DMS53 treated with DMSO at 0.1 percent for 48 hours (cell line): Measurements from ENCODE around the gene RPUSD3.
A peak's percentile ranks its signal among the peaks of the same experiment; 100 is the strongest.

Experiments used
- DNase-seq: peaks from one replicate; lab custom pipeline; 2025; ENCODE audit not compliant: unreplicated experiment; lab: John Stamatoyannopoulos, UW

The RPUSD3 gene

DNA sequence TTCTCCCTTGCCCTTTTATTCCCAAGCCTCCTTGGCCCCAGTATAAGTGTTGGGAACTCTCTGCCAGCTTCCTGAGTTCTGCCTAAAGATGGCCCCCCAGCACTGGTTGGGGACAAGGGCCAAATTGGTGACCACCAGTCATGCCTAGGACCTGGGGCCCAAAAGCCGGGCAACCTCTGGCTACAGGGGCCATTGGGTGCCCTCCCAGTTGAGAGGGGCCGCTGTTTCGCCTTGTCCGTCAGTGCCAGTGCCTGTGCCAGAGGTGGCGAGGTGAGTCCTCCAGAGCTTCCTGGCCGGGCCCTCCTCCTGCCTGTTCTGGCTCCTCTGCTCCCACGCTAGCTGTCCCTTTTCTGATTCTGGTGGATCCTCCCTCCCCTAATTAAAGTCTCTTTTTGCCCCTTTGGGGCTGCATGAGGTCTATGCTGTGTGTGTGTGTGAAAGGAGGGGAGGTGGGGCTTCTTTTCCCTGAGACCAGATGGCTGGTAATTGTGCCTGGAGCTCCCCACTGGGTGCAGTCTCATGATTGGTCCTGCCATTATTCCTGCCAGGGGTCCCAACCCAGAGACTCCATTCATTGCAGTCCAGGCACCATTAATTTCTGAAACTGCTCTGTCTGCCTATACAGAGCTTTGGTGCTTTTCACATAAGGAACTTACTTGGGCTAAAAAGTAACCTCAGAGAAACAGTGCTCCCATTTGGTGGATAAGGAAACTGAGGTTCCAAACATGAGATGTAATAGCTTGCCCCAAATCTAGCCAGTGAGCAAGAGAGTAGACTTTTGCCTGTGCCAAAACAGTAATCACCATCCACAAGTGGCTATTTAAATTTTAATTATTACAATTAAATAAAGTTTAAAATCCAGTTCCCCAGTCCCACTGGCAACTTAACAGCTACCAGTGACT is 36.9 kb downstream of the RPUSD3 start:
- DNase-seq, result no peak

DNA sequence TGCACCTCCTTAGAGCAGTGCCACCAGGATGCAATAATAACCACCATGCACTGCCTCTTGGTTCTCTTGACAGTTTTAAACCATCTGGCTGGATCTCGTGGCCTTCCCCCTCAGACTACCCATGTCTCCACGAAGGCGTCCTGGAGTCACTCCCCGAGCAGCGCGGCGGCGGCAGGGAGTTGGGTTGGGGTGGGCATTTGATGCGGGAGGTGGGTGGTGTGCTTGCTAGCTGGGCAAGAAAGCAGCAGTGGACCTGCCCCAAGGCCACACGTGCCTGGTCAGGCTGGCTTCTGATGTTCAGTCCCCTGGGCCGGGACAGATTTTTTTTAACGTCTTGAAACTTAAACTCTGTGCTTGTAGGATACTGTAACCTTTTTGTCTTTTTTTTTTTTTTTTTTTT is 37.7 kb downstream of the RPUSD3 start:
- DNase-seq, result no peak

DNA sequence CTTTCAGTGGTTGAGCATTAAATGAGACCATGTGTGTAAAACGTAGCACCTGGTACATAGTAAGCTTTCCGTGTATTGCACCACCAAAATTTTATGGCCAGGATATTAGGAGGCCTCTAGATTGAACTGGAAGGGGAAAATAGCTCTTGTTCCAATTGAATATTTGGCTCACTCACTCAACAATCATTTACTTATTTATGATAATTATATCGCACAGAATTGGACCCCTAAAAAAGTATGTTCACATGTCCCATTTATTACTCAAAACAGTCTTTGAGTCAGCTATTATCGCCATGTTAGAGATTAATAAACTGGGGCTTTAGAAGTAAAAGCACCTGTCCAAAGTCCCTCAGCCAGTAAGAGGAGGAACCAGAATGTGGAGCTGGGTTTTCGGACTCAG is 38.8 kb downstream of the RPUSD3 start:
- DNase-seq, result no peak

DNA sequence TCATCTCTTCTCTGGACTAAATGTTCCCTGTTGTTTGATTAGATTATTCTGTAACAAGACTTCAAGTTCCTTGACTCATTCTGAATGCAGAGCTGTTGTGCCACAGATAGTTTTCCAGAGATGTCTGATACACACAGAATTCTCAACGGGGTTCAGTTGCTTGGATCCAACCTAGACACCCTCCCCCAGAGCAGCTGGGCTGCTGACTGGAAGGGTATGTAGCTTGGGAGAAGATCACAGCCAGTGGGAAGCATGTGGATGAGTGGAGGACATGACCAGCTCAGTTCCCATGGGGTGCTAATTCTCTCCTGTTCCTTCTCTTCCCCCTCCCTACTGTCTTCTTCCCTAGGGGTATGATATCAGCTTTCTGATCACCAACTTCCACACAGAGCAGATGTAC is 40.3 kb downstream of the RPUSD3 start:
- DNase-seq, result no peak

DNA sequence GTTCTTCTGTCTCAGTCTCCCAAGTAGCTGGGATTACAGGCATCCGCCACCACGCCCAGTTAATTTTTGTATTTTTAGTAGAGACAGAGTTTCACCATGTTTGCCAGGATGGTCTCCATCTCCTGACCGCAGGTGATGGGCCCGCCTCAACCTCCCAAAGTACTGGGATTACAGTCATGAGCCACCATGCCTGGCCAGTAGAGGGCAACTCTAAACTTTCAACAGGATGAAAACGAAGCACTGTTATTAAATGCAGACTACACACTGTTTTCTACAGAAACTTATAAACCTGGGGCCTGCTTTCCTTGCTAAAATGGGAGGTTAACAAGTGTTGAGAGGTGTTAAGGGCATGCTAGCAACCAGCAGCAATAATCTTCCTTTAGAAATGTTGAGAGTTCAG is 43.3 kb downstream of the RPUSD3 start:
- no peak for DNase-seq

DNA sequence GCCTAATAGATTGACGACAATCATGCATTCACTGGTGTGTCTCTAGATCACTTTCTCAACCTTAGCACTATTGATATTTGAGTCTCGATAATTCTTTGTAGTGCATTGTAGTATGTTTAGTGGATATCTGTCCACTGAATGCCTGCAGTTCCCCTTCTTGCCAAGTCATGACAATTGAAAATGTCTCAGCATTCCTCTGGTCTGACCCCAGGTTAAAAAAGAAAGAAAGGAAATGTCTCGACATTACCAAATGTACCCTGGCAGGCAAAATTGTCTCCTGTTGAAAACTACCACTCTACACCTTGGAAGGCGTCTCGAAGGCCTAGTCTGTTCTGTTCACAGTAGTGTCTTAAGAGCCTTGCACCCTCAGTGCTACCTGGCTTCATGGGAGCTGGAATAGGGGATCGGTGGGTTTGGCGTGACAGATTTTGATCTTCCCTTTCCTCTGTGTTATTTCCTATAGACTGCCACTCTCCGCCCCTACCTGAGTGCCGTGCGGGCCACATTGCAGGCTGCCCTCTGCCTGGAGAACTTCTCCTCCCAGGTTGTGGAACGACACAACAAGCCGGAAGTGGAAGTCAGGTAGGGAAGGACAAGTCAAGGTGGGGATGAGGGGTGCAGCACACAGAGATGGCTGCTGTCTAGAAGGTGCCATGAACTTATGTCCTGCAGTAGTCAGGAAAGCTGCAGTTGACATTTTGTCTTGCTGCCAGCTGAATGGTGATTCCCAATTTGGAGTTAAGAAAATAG is 46.4 kb downstream of the RPUSD3 start:
- no peak for DNase-seq

DNA sequence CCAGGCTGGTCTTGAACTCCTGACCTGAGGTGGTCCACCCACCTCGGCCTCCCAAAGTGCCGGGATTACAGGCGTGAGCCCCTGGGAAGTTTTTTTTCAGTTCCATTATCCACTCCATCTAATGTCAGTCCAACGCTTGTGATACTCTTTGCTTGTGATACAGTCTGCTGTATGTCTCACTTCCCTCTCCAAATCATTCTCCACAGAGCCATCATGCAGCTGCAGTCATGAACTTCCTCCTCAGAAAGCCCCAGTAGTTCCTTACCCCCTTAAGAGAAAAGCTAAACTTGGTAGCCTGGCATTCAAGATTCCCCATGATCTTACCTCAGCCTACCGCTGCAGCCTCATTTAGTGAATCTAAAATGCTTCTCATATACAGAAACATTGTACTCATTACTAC is 48.6 kb downstream of the RPUSD3 start:
- no peak for DNase-seq

DNA sequence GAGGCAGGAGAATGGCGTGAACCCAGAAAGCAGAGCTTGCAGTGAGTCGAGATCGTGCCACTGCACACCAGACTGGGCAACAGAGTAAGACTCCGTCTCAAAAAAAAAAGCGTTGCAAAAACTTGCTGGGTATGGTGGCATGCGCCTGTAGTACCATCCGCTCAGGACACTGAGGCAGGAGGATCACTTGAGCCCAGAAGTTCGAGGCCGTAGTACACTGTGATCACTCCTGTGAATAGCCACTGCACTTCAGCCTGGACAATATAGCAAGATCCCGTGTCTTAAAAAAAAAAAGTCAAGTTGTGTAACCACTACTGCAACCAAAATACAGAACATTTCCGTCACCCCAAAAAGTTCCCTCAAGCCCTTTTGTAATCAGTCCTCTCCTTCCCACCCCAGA is 49.4 kb downstream of the RPUSD3 start:
- DNase-seq, result no peak

DNA sequence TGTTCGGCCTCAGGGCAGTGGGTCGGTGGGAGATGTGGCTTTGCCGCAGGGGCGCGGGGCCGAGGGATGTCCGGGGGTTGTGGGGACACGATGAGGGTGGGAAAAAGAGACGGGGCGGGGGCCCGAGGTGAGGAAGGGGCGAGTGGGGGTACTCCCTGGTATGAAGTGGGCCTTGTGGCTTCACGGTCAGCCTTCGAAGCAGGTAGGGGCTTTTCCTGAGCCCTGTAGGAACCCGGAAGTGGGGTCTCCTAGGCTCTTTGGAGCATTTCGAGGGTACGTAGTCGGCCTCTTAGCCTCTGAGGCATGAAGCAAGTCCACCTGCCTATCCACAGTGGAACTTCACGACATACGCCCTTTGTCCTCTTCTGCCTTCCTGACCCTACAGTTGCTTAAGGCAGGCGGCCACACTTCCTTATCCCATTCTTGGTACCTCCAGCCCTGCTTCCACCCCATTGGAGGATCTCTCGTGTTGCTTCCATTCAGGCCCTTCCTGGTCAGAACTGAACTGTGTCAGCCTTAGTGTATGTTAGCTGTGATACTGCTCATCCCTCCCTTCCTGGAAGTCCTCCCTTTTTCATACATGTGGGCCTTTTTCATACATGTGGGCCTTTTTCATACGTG is 50.5 kb downstream of the RPUSD3 start:
- DNase-seq, result no peak

DNA sequence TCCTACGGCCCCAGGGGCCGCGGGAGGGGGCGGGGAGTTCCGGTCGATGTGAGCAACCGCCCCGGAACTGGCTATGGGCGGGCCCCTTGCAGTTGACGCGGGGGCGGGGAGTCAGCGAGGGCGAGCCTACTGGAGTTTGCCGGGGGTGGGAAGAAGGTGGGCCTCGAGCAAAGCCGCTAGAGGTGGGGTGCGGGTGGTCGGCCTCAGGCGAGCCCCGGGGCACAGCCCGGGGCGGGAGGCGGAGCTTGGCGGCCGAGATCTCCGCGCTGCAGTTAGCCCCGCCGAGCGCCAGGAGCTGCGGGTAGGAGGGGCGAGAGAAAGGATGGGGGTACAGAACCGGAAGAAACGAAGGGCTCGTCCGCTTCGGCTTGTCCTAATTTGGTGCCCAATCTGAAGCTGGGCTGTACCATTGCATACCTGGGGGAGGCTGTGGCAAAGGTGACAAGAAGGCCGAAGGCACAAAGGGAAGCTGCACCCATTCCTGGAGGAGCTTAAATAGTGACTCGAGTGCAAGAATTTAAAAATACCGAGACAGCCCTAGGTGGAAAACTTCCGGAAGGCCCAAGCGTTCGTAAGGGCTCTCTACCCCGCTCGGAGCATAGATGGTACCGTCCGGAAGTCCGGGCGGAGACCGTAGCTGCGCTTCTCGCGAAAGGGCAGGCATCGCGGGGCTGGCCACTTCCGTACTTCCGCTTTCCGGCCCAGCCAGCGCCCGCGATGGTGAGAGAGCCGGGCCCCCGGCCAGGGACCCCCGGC is 51.2 kb downstream of the RPUSD3 start, which contains the start of the genes ARPC4 and TADA3:
ARPC4 (plus strand) TSS at position 678 of the 756 bp plus-strand sequence; CDS start at position 718, 40 bp downstream.
TADA3 (minus strand) TSS at position 69 of the 756 bp plus-strand sequence. CDS start 1,007 bp downstream, outside the sequence.
- peak; percentile 56 for DNase-seq

DNA sequence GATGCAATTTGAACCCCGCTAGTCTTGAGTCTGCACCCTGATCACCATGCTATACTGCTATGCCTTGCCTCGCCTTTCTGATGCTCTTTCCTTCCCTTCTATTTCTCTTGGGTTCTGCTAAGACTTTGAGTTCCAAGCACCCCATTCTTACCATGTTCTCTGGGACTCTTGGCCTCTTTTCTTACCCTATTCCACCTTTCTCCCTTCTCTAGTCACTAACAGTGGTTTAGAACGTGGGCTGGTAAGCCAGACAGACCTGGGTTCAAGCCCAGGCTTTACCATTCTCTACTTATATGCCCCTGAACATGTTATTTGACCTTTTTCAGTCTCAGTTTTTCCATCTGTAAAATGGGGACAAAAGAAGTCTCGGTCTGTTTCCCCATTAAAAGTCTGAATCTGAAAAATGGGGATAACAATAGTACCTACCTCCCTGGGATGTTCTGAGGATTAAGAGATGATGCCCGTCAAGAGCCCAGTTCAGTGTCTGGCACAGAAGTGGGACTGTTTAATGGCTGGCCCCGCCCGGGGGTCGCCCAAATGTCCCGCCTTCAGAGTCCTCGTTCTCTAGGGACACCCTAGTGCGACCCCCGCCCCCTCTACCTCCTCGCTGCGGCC is 51.9 kb downstream of the RPUSD3 start:
- no peak for DNase-seq

DNA sequence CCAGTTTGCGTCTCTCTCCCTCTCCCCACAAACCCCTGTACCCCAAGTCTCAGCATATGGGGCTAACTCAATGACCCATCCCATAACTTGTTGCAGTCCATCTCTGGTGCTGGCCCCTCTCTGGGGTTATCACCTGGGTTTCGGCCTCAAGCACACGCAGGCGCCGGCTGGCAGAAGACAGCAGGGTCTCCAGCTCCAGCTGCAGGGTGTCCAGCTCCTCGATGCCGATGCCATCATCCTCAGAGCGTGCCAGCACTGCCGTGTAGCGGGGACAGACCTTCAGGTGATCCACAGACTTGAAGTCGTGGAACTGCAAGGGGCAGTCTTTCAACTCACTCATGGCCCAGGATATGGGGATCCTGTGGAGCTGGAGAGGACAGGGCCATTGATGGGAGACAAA is 52.7 kb downstream of the RPUSD3 start:
- no peak for DNase-seq
